Glomerular endothelial cell (primary cell): Measurements from ENCODE around the gene PDS5B. TPM values are rescaled to one million over a fixed set of nuclear protein-coding genes. Genes with fewer than 3 reads are reported as not detected.
"Not testable (repeated sequence)": the region's sequence is repeated elsewhere in the genome, so short reads cannot be mapped to it uniquely, and the experiment has no call there.

Experiments used
- DNase-seq: peaks from one replicate; pipeline ENCODE4 v3.0.0-alpha.2; 2011; ENCODE audit warnings: low read depth, low spot score; ENCODE audit errors: extremely low read depth
- total RNA-seq: library from RNA; depleted of rRNA; stranded (reverse); fragments of >200 nt; gene quantifications from 2 replicates; pipeline ENCODE4 v1.2.3, GENCODE V29; 2015

Gene PDS5B
- total RNA-seq, 1 donor from 2014 or later = 26.4 TPM

DNA sequence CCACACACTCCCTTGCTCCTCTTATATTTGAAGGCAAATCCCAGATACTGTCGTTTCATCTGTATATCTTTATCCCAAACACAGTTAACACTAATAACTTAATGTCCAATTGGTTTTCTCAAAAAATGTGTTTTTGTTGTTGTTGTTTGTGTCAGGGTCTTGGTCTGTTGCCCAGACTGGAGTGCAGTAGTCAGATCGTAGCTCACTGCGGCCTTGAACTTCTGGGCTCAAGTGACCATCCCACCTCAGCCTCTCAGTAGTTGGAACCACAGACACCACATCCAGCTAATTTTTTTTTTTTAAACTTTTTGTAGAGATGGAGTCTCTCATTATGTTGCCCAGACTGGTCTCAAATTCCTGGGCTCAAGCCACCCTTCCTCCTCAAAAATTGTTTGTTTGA lies 137.7 kb downstream of the PDS5B start:
- no peak for DNase-seq

GRCh38 chr13:32726374-32727037 lies 140.3 kb downstream of the PDS5B start:
- no peak for DNase-seq

DNA sequence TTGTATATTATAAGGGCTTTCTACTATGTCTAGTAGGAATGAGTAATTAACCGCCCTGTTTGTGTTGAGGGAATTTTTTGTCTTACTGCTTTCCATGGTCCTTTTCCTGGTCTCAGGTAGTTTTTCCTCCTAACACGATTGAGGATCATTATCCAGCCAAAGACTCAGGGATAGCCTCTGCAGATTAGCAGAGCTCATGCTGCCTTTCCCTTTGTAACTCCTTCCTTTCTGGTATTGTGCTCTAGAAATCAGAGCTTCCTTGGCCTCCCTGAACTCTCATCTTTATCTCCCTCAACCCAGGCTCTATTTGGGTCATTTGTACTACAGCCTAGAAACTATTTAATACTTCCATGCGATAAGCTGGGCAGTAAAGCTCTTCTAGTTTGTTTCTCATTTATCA lies 142.1 kb downstream of the PDS5B start:
- no peak for DNase-seq

DNA sequence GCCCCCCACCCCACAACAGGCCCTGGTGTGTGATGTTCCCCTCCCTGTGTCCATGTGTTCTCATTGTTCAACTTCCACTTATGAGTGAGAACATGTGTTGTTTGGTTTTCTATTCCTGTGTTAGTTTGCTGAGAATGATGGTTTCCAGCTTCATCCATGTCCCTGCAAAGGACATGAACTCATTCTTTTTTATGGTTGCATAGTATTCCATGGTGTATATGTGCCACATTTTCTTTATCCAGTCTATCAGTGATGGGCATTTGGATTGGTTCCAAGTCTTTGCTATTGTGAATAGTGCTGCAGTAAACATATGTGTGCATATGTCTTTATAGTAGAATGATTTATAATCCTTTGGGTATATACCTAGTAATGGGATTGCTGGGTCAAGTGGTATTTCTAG lies 142.8 kb downstream of the PDS5B start:
- DNase-seq = not testable (repeated sequence)

DNA sequence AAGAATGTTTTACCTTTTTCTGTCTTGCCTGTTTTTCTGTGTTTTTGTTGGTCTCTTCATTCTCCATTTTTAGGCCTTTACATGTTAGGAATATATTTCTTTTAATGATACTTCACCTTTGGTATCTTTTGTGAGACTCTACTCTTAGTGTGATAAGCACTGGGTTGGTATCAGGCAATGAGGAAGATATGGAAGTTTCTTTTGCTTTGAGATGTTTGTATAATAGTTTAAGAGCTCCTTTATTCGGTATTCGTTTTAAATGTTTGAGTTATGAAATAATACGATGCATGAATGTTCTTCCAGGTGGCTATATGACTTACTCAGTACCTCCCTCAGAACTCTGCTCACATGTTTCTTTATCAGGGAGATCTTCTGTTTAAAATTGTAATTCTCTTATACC lies 144.8 kb downstream of the PDS5B start:
- no peak for DNase-seq

GRCh38 chr13:32731576-32731975 lies 145.3 kb downstream of the PDS5B start:
- DNase-seq = no peak

GRCh38 chr13:32733690-32734089 lies 147.4 kb downstream of the PDS5B start:
- no peak for DNase-seq

DNA sequence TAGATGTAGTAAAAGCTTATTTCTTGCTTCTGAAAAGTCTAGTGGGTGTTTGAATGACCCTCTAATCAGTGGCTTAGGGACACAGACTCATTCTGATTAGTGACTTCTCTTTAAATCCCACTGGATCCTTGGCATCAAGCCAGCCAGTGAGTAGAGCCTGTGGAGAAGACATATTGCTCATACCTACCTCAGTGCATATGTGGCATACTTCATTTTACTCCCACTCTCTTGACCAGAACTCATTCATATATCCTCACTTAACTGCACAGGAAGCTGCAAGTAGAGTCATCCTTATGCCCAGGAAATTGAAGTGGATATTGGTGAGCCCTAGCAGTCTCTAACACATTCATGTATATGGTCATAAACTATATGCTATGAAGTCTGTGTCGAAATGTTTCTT lies 148.3 kb downstream of the PDS5B start:
- DNase-seq = no peak

DNA sequence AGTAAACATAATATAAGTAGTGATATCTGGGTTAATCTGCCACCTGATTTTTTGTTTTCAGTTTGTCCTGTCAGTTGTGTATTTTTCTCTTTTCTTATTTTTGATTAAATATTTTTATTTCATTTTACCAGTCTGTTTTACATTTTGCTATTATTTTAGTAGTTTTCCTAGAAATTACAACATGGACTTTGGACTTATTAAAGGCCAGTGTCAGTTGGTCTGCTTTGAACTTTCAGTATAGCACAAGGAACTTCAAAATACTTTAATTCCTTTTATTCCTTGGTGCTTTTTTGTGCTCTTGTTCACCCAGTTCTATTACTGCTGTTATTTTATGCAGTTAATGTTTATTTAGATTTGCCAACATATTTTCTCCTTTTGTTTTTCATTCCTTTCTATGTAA lies 149.6 kb downstream of the PDS5B start:
- DNase-seq = no peak

DNA sequence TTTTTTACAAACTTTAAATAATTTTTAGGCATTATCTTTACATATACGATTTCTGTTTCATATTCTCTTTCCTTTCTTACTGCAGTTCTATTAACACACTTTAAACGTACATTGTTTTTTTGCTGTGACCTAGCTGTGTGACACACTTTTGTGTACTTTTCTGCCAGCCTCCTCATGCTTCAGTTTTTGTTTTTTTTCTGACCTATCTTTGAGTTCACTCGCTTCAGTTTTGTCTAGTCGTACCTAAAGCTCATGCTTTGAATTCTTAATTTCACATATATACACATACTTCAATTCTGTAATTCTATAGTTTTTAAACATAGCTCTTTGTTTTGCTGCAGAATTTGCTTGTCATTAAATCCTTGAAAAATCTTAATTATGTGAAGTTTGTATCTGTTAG lies 150.4 kb downstream of the PDS5B start:
- DNase-seq = no peak

GRCh38 chr13:32737111-32737571 lies 150.9 kb downstream of the PDS5B start:
- no peak for DNase-seq

- no peak for DNase-seq
Observed at GRCh38 chr13:32737679-32738078, 151.4 kb downstream of the PDS5B start.

- no peak for DNase-seq
Observed at GRCh38 chr13:32745509-32745908, 159.3 kb downstream of the PDS5B start.

DNA sequence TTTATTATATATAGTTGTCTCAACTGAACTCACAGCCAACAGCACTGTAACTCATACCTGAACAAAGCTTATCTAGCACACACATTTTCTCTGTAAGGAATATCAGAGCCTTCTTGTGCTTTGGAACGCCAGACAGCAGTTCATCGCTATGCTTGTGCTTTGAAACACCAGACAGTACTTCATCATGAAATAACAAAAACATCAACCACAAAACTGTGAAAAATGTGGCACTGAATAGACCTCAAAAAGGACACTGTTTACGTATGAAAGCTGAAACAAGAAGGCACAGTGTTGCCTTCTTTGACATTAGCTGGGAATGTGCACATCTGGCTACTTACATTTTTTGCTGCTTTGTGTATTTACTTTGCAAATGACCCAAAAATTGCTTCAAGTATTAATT lies 160.2 kb downstream of the PDS5B start:
- no peak for DNase-seq

GRCh38 chr13:32748305-32748704 lies 162.1 kb downstream of the PDS5B start:
- no peak for DNase-seq

DNA sequence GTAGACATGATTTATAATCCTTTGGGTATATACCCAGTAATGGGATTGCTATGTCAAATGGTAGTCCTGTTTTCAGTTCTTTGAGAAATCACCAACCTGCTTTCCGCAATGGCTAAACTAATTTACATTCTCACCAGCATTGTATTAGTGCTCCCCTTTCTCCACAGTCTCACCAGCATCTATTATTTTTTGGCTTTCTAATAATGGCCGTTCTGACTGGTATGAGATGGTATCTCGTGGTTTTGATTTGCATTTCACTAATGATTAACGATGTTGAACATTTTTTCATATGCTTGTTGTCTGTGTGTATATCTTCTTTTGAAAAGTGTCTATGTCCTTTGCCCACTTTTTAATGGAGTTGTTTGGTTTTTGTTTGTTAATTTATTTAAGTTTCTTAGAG lies 165.1 kb downstream of the PDS5B start:
- DNase-seq = no peak

GRCh38 chr13:32752311-32752710 lies 166.1 kb downstream of the PDS5B start:
- no peak for DNase-seq

- no peak for DNase-seq
Observed at GRCh38 chr13:32752997-32753606, 166.8 kb downstream of the PDS5B start.

- DNase-seq = no peak
Observed at GRCh38 chr13:32754179-32754578, 167.9 kb downstream of the PDS5B start.

- DNase-seq = no peak
Observed at GRCh38 chr13:32759152-32759551, 172.9 kb downstream of the PDS5B start.

GRCh38 chr13:32761472-32761871 lies 175.2 kb downstream of the PDS5B start:
- DNase-seq = no peak

DNA sequence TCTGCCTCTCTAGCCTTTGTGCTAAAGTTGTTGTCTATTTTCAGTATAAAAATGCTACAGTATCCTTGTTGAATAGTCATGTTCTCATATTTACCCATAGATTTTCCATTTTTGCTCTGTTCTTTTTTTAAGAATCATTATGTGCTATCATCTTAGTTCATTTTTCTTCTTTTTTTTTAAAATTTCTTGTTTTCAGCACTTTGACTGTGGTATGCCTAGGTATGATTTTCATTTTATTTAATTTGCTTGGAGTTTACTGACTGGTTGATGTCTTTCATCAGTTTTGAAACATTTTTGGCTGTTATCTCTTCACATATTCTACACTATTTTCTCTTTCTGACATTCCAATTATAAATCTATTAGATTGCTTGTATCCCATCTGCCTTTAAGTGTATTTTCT lies 192.9 kb downstream of the PDS5B start:
- DNase-seq = no peak

DNA sequence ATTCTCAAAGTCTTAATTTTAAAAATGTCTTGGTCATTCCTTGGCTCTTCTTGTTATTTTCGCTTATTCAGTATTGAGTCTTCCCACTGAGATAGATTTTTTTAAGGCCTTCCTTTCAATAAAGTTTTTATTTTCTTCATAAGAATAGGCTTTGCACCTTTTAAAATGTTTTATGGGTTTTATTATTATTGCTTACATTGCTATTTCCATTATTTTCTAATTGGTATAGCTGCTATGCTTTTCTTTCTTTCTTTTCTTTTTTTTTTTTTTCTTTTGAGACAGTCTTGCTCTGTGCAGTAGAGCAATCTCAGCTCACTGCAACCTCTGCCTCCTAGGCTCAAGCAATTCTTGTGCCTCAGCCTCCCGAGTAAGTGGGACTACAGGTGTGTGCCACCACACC lies 195.7 kb downstream of the PDS5B start:
- DNase-seq = no peak
